Spleen (tissue), 11 donors: ENCODE results near the gene TAS2R16. TPM values are rescaled to one million over a fixed set of nuclear protein-coding genes. Genes with fewer than 3 reads are reported as not detected.

Experiments used
- DNase-seq: peaks from one replicate; pipeline ENCODE4 v3.0.0-alpha.2; 2020
- H3K27ac ChIP-seq, 8 donors: fragments of 200-600 bp; sonication (generic) in 7 of 8; 1 replicate in 4 of 8; 2 replicates in 4 of 8; pipeline versions ENCODE4 v1.5.0 to v1.8.0; 2016 to 2021; ENCODE audit warnings: inconsistent platforms in 4 of 8, mild to moderate bottlenecking in 4 of 8, moderate library complexity in 1 of 8
- H3K27me3 ChIP-seq, 7 donors: fragments of 200-600 bp; sonication (generic) in 6 of 7; replicated peaks in 1 of 7; 1 replicate in 4 of 7; 2 replicates in 3 of 7; pipeline versions ENCODE4 v1.5.0 to v1.8.0; 2016 to 2021; ENCODE audit warnings: inconsistent platforms in 3 of 7, mild to moderate bottlenecking in 1 of 7
- H3K36me3 ChIP-seq, 6 donors: fragments of 200-600 bp; sonication (generic) in 5 of 6; 1 replicate in 4 of 6; 2 replicates in 2 of 6; pipeline versions ENCODE4 v1.5.0 to v1.8.0; 2016 to 2021; ENCODE audit warnings: inconsistent platforms in 2 of 6
- H3K4me1 ChIP-seq, 6 donors: fragments of 200-600 bp; sonication (generic) in 5 of 6; 1 replicate in 3 of 6; 2 replicates in 3 of 6; pipeline versions ENCODE4 v1.5.0 to v1.8.0; 2016 to 2021; ENCODE audit warnings: inconsistent platforms in 3 of 6
- H3K4me3 ChIP-seq, 8 donors: fragments of 200-600 bp; sonication (generic) in 7 of 8; 1 replicate in 4 of 8; 2 replicates in 4 of 8; pipeline versions ENCODE4 v1.5.0 to v1.8.0; 2016 to 2021; ENCODE audit warnings: inconsistent platforms in 4 of 8, mild to moderate bottlenecking in 4 of 8, moderate library complexity in 2 of 8
- H3K9me3 ChIP-seq, 8 donors: fragments of 200-600 bp; sonication (generic) in 7 of 8; 1 replicate in 4 of 8; 2 replicates in 4 of 8; pipeline versions ENCODE4 v1.5.0 to v1.8.0; 2016 to 2021; ENCODE audit warnings: inconsistent platforms in 4 of 8
- POLR2A ChIP-seq, 3 donors: fragments of 450-650 bp; IDR thresholded peaks; one replicate each; pipeline ENCODE4 v1.5.1; 2017; ENCODE audit warnings: antibody characterized with exemption in 3 of 3, mild to moderate bottlenecking in 1 of 3
- POLR2AphosphoS5 ChIP-seq, 3 donors: sonication (generic); formaldehyde crosslinking; IDR thresholded peaks; one replicate each; pipeline ENCODE4 v1.5.1; 2017; ENCODE audit warnings: antibody characterized with exemption in 3 of 3
- WGBS, 5 donors: extraction: QIAGEN DNeasy Blood & Tissue Kit in 3 of 5; methylation state at CpG; one replicate each; pipeline versions ENCODE4 v1.1.5 to v1.1.7; 2013 to 2018; 5-methylcytosine and 5-hydroxymethylcytosine counted together
- intact Hi-C: fragments of 100-400 bp; cut with DNase I; formaldehyde crosslinking; loops from one replicate; pipeline ENCODE4 v1.15.0; 2023; ENCODE audit warnings: low total_unique reads
- polyA plus RNA-seq, 3 donors: library from polyadenylated mRNA; stranded (reverse); fragments of 200-250 nt; gene quantifications; one replicate each; pipeline ENCODE4 v1.2.1, GENCODE V29; 2013
- total RNA-seq, 7 donors: library from RNA; depleted of rRNA in 3 of 7; stranded (reverse); fragments of >200 nt in 3 of 7; fragmentation: NEBNext Ultra II Directional in 4 of 7; extraction: Animal tissue kit (Norgen Biotek cat#: 25700) in 4 of 7; gene quantifications; one replicate each; pipeline versions ENCODE4 v1.1.0 to v1.2.1, GENCODE V29; 2016 to 2021
- TF ChIP-seq, protein P1 (sequence below), 11 experiments: fragments of 200-600 bp in 7 of 11; fragments of 450-650 bp in 4 of 11; sonication (generic) in 4 of 11; IDR thresholded peaks in 8 of 11; conservative IDR thresholded peaks in 3 of 11; 1 replicate in 7 of 11; 2 replicates in 4 of 11; pipeline versions ENCODE4 v1.4.0 to v1.8.0; 2016 to 2021; ENCODE audit warnings: antibody characterized with exemption in 11 of 11, inconsistent platforms in 4 of 11, mild to moderate bottlenecking in 1 of 11
- donor health status: healthy with polysubstance abuse.
- donor health status: DM: no; HTN: no; CAD: no; lungs with moderate emphysema.
- donor health status: DM: no; HTN: no; CAD: no.
- donor health status: Bipolar disorder and iron deficiency.
- donor health status: healthy.
- donor health status: DM: no; HTN: no; CAD: no.
- donor health status: DM: yes; HTN: yes; CAD: no.

Gene TAS2R16
- total and polyA plus RNA-seq, 10 donors, result not detected

DNA sequence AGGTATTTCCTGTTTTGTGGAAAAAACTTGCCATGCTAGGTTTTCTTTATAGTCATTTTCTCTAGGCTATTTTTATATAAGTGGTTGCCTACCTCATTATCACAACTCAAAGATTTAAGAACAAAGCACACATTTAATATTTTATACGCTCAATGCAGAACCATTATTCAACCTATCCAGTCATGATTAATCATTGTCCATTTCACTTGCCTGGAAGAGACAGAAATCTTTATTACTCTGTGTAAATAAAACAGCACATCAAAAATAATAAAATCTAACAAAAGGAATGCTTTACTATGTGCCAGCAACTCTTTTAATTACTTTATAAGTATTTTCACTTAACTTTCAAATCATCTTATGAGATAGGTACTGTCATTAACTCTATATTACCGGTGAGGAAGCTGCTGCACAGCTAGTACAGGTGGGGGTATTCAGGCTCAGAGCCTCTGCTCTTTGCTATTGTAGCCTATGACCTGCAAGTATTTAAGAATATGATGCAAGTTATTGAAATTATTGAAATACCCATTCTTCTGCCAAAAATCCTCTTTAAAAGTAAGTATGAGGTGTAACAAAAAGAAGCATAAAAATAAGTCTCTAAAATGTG is 16.4 kb upstream of the TAS2R16 start:
- 73 to 89% (median 81%) methylated on average over 2 of the region's 2 CpGs for WGBS, 5 donors
- Histone ChIP-seq H3K4me3 (no peak overlapping the region), H3K27ac (no peak overlapping the region), H3K9me3 (peaks cover 0 to 7% (median 0%) of the 10 kb centered on the region in 8 donors), H3K27me3 (no peaks in the 10 kb centered on the region), H3K36me3 (no peaks in the 10 kb centered on the region), H3K4me1 (no peaks in the 10 kb centered on the region)
- DNase-seq, result no peak
- TF ChIP-seq POLR2AphosphoS5 (IDR thresholded peaks at IDR 0.05), result no peak
- TF ChIP-seq, protein P1, sequence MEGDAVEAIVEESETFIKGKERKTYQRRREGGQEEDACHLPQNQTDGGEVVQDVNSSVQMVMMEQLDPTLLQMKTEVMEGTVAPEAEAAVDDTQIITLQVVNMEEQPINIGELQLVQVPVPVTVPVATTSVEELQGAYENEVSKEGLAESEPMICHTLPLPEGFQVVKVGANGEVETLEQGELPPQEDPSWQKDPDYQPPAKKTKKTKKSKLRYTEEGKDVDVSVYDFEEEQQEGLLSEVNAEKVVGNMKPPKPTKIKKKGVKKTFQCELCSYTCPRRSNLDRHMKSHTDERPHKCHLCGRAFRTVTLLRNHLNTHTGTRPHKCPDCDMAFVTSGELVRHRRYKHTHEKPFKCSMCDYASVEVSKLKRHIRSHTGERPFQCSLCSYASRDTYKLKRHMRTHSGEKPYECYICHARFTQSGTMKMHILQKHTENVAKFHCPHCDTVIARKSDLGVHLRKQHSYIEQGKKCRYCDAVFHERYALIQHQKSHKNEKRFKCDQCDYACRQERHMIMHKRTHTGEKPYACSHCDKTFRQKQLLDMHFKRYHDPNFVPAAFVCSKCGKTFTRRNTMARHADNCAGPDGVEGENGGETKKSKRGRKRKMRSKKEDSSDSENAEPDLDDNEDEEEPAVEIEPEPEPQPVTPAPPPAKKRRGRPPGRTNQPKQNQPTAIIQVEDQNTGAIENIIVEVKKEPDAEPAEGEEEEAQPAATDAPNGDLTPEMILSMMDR (IDR thresholded peaks at IDR 0.05 in 8 of 11, conservative IDR thresholded peaks at IDR 0.05 in 3 of 11), result no peak
- no peak for TF ChIP-seq POLR2A (IDR thresholded peaks at IDR 0.05)
- intact Hi-C loops, result no loop called here

DNA sequence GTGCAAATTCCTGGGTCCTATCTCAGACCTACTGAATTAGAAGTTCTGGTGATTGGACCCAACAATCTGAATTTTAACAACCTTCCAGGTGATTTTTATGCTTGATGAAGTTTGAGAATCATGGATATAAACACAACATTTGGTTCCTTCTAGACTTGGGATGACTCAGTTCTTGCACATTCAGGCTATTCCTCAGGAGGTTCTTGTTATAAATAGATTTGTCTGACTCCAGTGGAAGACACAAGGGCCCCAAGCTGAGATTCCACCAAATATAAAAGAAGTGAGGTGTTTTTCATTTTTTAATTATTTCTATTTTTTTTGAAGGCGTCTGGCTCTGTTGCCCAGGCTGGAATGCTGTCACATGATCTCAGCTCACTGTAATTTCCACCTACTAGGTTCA is 9.4 kb upstream of the TAS2R16 start:
- no peak for DNase-seq
- intact Hi-C loops, result no loop called here
- Histone ChIP-seq H3K4me1 (no peaks in the 10 kb centered on the region), H3K27me3 (no peaks in the 10 kb centered on the region), H3K36me3 (no peaks in the 10 kb centered on the region), H3K27ac (no peak overlapping the region), H3K4me3 (no peak overlapping the region), H3K9me3 (no peaks in the 10 kb centered on the region)
- TF ChIP-seq POLR2AphosphoS5 (IDR thresholded peaks at IDR 0.05) (no peak), POLR2A (IDR thresholded peaks at IDR 0.05) (no peak)
- TF ChIP-seq, protein P1 (IDR thresholded peaks at IDR 0.05 in 8 of 11, conservative IDR thresholded peaks at IDR 0.05 in 3 of 11), result no peak
- WGBS, 5 donors, result 65 to 90% (median 81%) methylated on average over 1 of the region's 1 CpG

DNA sequence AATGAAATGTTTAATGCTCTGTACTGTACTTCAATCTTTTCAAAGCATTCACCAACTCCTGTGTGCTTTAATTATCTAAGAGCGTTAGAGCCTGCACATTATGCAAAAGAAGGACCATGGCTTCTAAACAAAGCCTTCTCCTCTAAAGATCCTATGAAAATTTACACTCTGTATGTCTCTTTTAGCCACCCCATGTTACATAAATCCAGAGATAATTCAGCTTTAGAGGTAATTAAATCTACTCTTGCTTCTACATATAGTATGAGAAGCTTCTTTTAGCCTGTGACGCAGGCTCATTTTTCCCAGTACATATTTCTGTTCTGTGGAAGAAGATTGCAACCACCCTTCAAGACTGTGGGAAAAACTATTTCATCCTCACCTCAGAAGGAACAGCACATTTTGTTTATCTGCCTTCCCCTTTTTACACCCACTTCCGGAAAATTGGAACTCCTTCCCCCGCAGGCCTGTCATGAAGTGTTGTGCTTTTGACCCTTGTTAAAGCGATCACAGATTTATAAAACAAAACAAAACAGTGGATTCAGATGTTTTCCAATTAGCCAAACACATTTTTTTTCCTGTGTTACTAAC is 8.1 kb upstream of the TAS2R16 start:
- DNase-seq, result no peak
- TF ChIP-seq POLR2A (IDR thresholded peaks at IDR 0.05), result no peak
- TF ChIP-seq, protein P1 (IDR thresholded peaks at IDR 0.05 in 8 of 11, conservative IDR thresholded peaks at IDR 0.05 in 3 of 11), result no peak
- no peak for TF ChIP-seq POLR2AphosphoS5 (IDR thresholded peaks at IDR 0.05)
- no peaks in the 10 kb centered on the region for H3K4me1 ChIP-seq
- no peak overlapping the region for H3K27ac ChIP-seq
- 48 to 55% (median 49%) methylated on average over 5 of the region's 5 CpGs for WGBS, 5 donors
- H3K36me3 ChIP-seq, result no peaks in the 10 kb centered on the region
- intact Hi-C loops, result no loop called here
- no peaks in the 10 kb centered on the region for H3K27me3 ChIP-seq
- no peaks in the 10 kb centered on the region for H3K9me3 ChIP-seq
- H3K4me3 ChIP-seq, result no peak overlapping the region

DNA sequence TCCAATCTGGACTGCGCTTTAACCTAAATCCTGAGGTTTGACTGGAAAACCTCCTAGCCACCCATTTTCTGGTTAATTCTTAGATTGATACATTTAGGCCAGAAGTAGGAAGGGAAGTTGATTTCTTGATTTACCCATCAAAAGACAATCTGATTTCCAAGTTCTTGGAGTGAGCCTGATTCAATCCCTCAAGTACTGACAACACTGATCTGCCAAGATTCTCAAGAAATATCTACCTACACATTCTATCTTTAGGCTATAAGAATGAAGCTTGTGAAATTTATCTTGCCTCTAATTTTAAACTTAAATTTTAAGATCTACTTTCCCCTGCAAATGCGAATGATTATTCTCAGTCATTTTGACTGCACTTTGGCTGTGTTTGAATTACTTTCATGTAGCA is 5.9 kb downstream of the TAS2R16 start:
- 87 to 98% (median 95%) methylated on average over 2 of the region's 2 CpGs for WGBS, 5 donors

More for the DNA sequence above, 5.9 kb downstream of the TAS2R16 start:
- H3K27me3 ChIP-seq, result no peaks in the 10 kb centered on the region
- no peak for DNase-seq
- peaks cover 0 to 4% (median 0%) of the 10 kb centered on the region in 8 donors for H3K9me3 ChIP-seq
- no peaks in the 10 kb centered on the region for H3K4me1 ChIP-seq
- no peak overlapping the region for H3K4me3 ChIP-seq
- H3K27ac ChIP-seq, result no peak overlapping the region
- intact Hi-C loops, result no loop called here
- TF ChIP-seq POLR2A (IDR thresholded peaks at IDR 0.05), result no peak
- TF ChIP-seq POLR2AphosphoS5 (IDR thresholded peaks at IDR 0.05), result no peak
- TF ChIP-seq, protein P1 (IDR thresholded peaks at IDR 0.05 in 8 of 11, conservative IDR thresholded peaks at IDR 0.05 in 3 of 11), result no peak
- H3K36me3 ChIP-seq, result no peaks in the 10 kb centered on the region
